Measurements from ENCODE around the gene PYGL. TPM values are rescaled to one million over a fixed set of nuclear protein-coding genes. Genes with fewer than 3 reads are reported as not detected.

The PYGL gene
- total RNA-seq, 2 experiments from 2014 or later, result not detected

DNA sequence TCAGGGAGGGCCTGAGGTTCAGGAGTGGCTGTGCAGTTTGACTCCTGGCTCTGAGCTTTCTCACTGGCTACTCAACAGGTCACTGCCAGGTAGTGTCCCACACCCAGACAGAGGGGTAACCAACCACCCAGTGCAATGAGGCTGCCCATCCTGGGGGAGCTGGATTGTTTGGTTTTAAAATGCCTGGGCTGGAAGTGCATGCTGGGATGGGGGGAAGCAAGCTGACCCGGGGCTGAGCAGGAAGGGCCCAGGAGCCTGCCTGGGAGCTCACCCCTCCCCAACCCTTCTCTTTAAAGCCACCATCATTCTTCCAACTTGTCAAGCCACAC lies 85.0 kb downstream of the PYGL start:
- ChIA-PET POLR2A (interaction anchor here (0.7 to 3.9 kb wide), 9 partner anchors 8 to 496 kb away, joined by 3 to 40 read pairs (median 5); partner anchors contain the start of gene NIN), CTCF (interaction anchor here (0.7 to 11.9 kb wide), 24 partner anchors 7 to 539 kb away, joined by 3 to 204 read pairs (median 10); partner anchors contain the start of gene NIN)
- peak overlapping the region; percentile 73 for H3K27ac Mint-ChIP-seq
- H3K36me3 Mint-ChIP-seq (ENCODE audit: low read depth), result no peaks in the 10 kb centered on the region
- peaks cover 24% of the 10 kb centered on the region for H3K4me1 Mint-ChIP-seq (ENCODE audit: low read depth)
- H3K4me3 Mint-ChIP-seq, result peak overlapping the region; percentile 84
- no peaks in the 10 kb centered on the region for H3K9me3 Mint-ChIP-seq (ENCODE audit: insufficient read depth)
- ATAC-seq, result no peak
- no peak for DNase-seq
- peaks cover 11% of the 10 kb centered on the region for H3K27me3 Mint-ChIP-seq (ENCODE audit: low read depth)

DNA sequence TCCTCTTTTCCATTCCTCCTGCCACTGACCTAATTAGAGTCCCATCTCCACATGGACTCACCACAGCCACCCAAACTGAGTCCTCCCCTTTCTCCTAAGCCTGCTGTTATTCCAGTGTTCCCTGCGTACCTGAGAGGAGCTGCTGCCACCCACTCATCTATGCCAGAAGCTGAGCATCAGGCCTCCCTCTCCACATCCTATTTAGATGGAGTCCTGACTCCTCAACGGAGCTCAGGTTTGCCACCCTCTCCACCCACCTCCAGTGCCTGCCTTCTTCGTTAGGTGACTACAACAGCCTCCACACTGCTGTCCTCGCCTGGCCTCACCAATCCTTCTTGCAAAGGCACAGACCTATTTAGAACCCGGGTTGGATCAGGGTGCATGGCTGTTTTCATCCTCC lies 87.6 kb downstream of the PYGL start:
- no peak for DNase-seq
- Mint-ChIP-seq H3K27me3 (ENCODE audit: low read depth) (peaks cover 5% of the 10 kb centered on the region), H3K4me3 (no peak overlapping the region), H3K27ac (no peak overlapping the region), H3K4me1 (ENCODE audit: low read depth) (peaks cover 19% of the 10 kb centered on the region), H3K9me3 (ENCODE audit: insufficient read depth) (no peaks in the 10 kb centered on the region), H3K36me3 (ENCODE audit: low read depth) (no peaks in the 10 kb centered on the region)
- ChIA-PET POLR2A (no interaction called here), CTCF (interaction anchor here (0.6 to 11.9 kb wide), 4 partner anchors 29 to 536 kb away, joined by 3 to 204 read pairs (median 78); partner anchors contain the start of gene NIN)
- no peak for ATAC-seq

DNA sequence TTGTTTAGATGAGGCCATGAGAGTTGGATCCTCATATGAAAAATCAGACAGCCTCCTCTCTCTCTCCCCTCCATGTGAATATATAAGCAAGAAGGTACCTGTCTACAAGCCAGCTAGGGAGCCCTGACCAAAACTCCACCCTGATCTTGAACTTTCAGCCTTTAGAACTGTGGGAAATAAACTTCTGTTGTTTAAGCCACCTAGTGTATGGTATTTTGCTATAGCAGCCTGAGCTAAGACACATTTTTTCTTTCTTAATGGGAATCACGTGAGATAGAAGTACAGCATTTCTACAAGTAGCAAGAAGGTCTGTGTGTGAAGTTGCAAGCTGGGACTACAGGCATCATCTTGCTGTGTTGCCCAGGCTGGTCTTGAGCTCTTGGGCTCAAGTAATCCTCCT lies 88.7 kb downstream of the PYGL start:
- ChIA-PET POLR2A (no interaction called here), CTCF (interaction anchor here (0.6 to 11.9 kb wide), 4 partner anchors 27 to 99 kb away, joined by 3 to 204 read pairs (median 8); partner anchors contain the start of gene NIN)
- H3K4me1 Mint-ChIP-seq (ENCODE audit: low read depth), result peaks cover 19% of the 10 kb centered on the region
- no peak for DNase-seq
- peaks cover 5% of the 10 kb centered on the region for H3K27me3 Mint-ChIP-seq (ENCODE audit: low read depth)
- no peaks in the 10 kb centered on the region for H3K36me3 Mint-ChIP-seq (ENCODE audit: low read depth)
- H3K27ac Mint-ChIP-seq, result no peak overlapping the region
- no peak for ATAC-seq
- no peak overlapping the region for H3K4me3 Mint-ChIP-seq
- H3K9me3 Mint-ChIP-seq (ENCODE audit: insufficient read depth), result no peaks in the 10 kb centered on the region

Other genes with a start within 250 kb of the PYGL start
- 100 to 1,000 TPM; 104 TPM for gene NIN, start 113.3 kb downstream of the PYGL start, total RNA-seq
- not detected for gene ABHD12B, start 72.4 kb downstream of the PYGL start, total RNA-seq
- under 1 TPM; 0.63 to 0.73 TPM for gene TRIM9, start 150.6 kb upstream of the PYGL start, total RNA-seq

Measured in activated CD8-positive, alpha-beta T cell treated with anti-CD3 and anti-CD28 coated beads, Interleukin-2, amount 10 ng/mL, durations not matched to agents 7 days and 5 days (primary cell).